ENCODE measurements around the gene NPTX1. TPM values are rescaled to one million over a fixed set of nuclear protein-coding genes. Genes with fewer than 3 reads are reported as not detected.

Gene NPTX1
- total RNA-seq, 4 donors from 2014 or later: 0.21 to 0.59 TPM; not detected in 2

GRCh38 chr17:80421381-80422090, 54.9 kb downstream of the NPTX1 start:
- H3K27me3 ChIP-seq: no peaks in the 10 kb centered on the region
- WGBS, 2 donors: 76 to 80% methylated on average over 18 to 19 of the region's 20 CpGs
- H3K27ac ChIP-seq: no peak overlapping the region
- H3K9me3 ChIP-seq: no peaks in the 10 kb centered on the region
- H3K4me1 ChIP-seq: peaks cover 0 to 16% (median under 1%) of the 10 kb centered on the region in 4 donors
- H3K4me3 ChIP-seq: no peak overlapping the region
- peaks cover 0 to 56% (median 0%) of the 10 kb centered on the region in 3 donors for H3K36me3 ChIP-seq
- no peak for DNase-seq (ENCODE audit: low spot score in 2 of 2)
- no peak for TF ChIP-seq CTCF (IDR thresholded peaks at IDR 0.05)
- no peak for TF ChIP-seq POLR2A (IDR thresholded peaks at IDR 0.05)
- TF ChIP-seq EP300 (IDR thresholded peaks at IDR 0.05): no peak

- H3K27me3 ChIP-seq: no peaks in the 10 kb centered on the region
- H3K27ac ChIP-seq: no peak overlapping the region
Observed at GRCh38 chr17:80419255-80419654, 57.2 kb downstream of the NPTX1 start.

GRCh38 chr17:80418589-80418988, 57.8 kb downstream of the NPTX1 start:
- WGBS, 2 donors: 92 to 96% methylated on average over 11 of the region's 11 CpGs
- Histone ChIP-seq H3K27ac (no peak overlapping the region), H3K27me3 (no peaks in the 10 kb centered on the region), H3K4me3 (no peak overlapping the region), H3K36me3 (peaks cover 0 to 44% (median 0%) of the 10 kb centered on the region in 3 donors), H3K4me1 (peaks cover 0 to 34% (median 14%) of the 10 kb centered on the region in 4 donors), H3K9me3 (no peaks in the 10 kb centered on the region)
- TF ChIP-seq EP300 (IDR thresholded peaks at IDR 0.05): no peak
- no peak for TF ChIP-seq CTCF (IDR thresholded peaks at IDR 0.05)
- no peak for TF ChIP-seq POLR2A (IDR thresholded peaks at IDR 0.05)
- no peak for DNase-seq (ENCODE audit: low spot score in 2 of 2)

More at GRCh38 chr17:80419255-80419654, 57.2 kb downstream of the NPTX1 start:
- TF ChIP-seq CTCF (IDR thresholded peaks at IDR 0.05) (no peak), EP300 (IDR thresholded peaks at IDR 0.05) (no peak), POLR2A (IDR thresholded peaks at IDR 0.05) (no peak)
- WGBS, 2 donors: 85% methylated on average over 10 to 11 of the region's 11 CpGs
- DNase-seq (ENCODE audit: low spot score in 2 of 2): no peak
- H3K36me3 ChIP-seq: peaks cover 0 to 44% (median 0%) of the 10 kb centered on the region in 3 donors
- H3K4me1 ChIP-seq: peaks cover 0 to 28% (median 12%) of the 10 kb centered on the region in 4 donors
- no peak overlapping the region for H3K4me3 ChIP-seq
- no peaks in the 10 kb centered on the region for H3K9me3 ChIP-seq

Small RNAs within 50 kb of the gene (small RNA-seq; reads per million reads assigned to genes)
- gene AC120024.2 (not detected), gene AC120024.3 (not detected), gene MIR4730 (not detected)

Other genes starting within 250 kb of the NPTX1 start
- gene RNF213, start 215.8 kb downstream of the NPTX1 start, total RNA-seq: 100 to 1,000 TPM; 107 to 148 (median 119) TPM
- 10 to 100 TPM in 3 of 4 donors, 1 to 10 TPM in 1; 9.8 to 30.3 (median 16.6) TPM for gene ENDOV, start 61.4 kb downstream of the NPTX1 start, total RNA-seq
- gene RPTOR, start 68.2 kb upstream of the NPTX1 start, total RNA-seq: 10 to 100 TPM; 34.7 to 56.4 (median 40.1) TPM

Data from tibial nerve (tissue), 4 donors.